Thoracic aorta (tissue), 2 donors: Measurements from ENCODE around the gene GALNT16. TPM values are rescaled to one million over a fixed set of nuclear protein-coding genes. Genes with fewer than 3 reads are reported as not detected.

Source experiments
- ATAC-seq: fragments of 150-250 bp; one replicate; pipeline ENCODE4 v1.8.0; 2017; ENCODE audit warnings: low read depth; ENCODE audit not compliant: insufficient number of reproducible peaks, low FRiP score
- DNase-seq: peaks from one replicate; pipeline ENCODE4 v3.0.0-alpha.2; 2020; ENCODE audit warnings: low spot score
- H3K27ac ChIP-seq, 2 donors: fragments of 200-600 bp; sonication (generic); 1 replicate in 1 of 2; 2 replicates in 1 of 2; pipeline ENCODE4 v1.5.1; 2016; ENCODE audit warnings: mild to moderate bottlenecking in 2 of 2, moderate library complexity in 2 of 2
- H3K27me3 ChIP-seq: fragments of 200-600 bp; sonication (generic); replicated peaks from 2 replicates; pipeline ENCODE4 v1.6.0; 2016; ENCODE audit warnings: mild to moderate bottlenecking; ENCODE audit not compliant: insufficient read depth
- H3K36me3 ChIP-seq: fragments of 200-600 bp; sonication (generic); one replicate; pipeline ENCODE4 v1.5.1; 2016
- H3K4me1 ChIP-seq, 2 donors: fragments of 200-600 bp; sonication (generic); 1 replicate in 1 of 2; 2 replicates in 1 of 2; pipeline versions ENCODE4 v1.5.1 to v1.6.0; 2016; ENCODE audit warnings: low read depth in 2 of 2, mild to moderate bottlenecking in 1 of 2; ENCODE audit not compliant: control insufficient read depth in 1 of 2
- H3K4me3 ChIP-seq: fragments of 200-600 bp; sonication (generic); 2 replicates; pipeline ENCODE4 v1.5.1; 2016; ENCODE audit warnings: mild to moderate bottlenecking
- H3K9me3 ChIP-seq: fragments of 200-600 bp; sonication (generic); 2 replicates; pipeline ENCODE4 v1.5.1; 2016
- CTCF ChIP-seq: fragments of 200-600 bp; sonication (generic); IDR thresholded peaks from one replicate; pipeline ENCODE4 v1.5.1; 2019; ENCODE audit warnings: antibody characterized with exemption
- total RNA-seq, 2 donors: library from RNA; depleted of rRNA; stranded (reverse); fragments of >200 nt; gene quantifications; one replicate each; pipeline versions ENCODE4 v1.1.0 to v1.2.3, GENCODE V29; 2016

GALNT16 gene
- total RNA-seq, 2 donors from 2014 or later, result 12.1 to 15.8 TPM

GRCh38 chr14:69363964-69364363 lies 104.0 kb downstream of the GALNT16 start:
- no peak for TF ChIP-seq CTCF

GRCh38 chr14:69364378-69364777 lies 104.4 kb downstream of the GALNT16 start:
- ATAC-seq, result no peak
- H3K4me3 ChIP-seq, result no peak overlapping the region
- no peaks in the 10 kb centered on the region for H3K27me3 ChIP-seq
- no peak for TF ChIP-seq CTCF
- no peaks in the 10 kb centered on the region for H3K36me3 ChIP-seq
- no peaks in the 10 kb centered on the region for H3K9me3 ChIP-seq
- DNase-seq, result no peak
- no peak overlapping the region for H3K27ac ChIP-seq
- no peaks in the 10 kb centered on the region for H3K4me1 ChIP-seq

More at GRCh38 chr14:69363964-69364363, 104.0 kb downstream of the GALNT16 start:
- DNase-seq, result no peak
- no peak for ATAC-seq
- no peaks in the 10 kb centered on the region for H3K4me1 ChIP-seq
- no peaks in the 10 kb centered on the region for H3K27me3 ChIP-seq
- no peaks in the 10 kb centered on the region for H3K36me3 ChIP-seq
- H3K4me3 ChIP-seq, result no peak overlapping the region
- H3K9me3 ChIP-seq, result no peaks in the 10 kb centered on the region
- no peak overlapping the region for H3K27ac ChIP-seq

- Histone ChIP-seq H3K4me3 (no peak overlapping the region), H3K9me3 (no peaks in the 10 kb centered on the region), H3K27me3 (no peaks in the 10 kb centered on the region), H3K4me1 (no peaks in the 10 kb centered on the region), H3K27ac (no peak overlapping the region), H3K36me3 (no peaks in the 10 kb centered on the region)
- TF ChIP-seq CTCF, result no peak
- DNase-seq (no peak), ATAC-seq (no peak)
These were observed 106.1 kb downstream of the GALNT16 start for GRCh38 chr14:69366069-69366468.

- Histone ChIP-seq H3K36me3 (no peaks in the 10 kb centered on the region), H3K4me1 (no peaks in the 10 kb centered on the region), H3K27ac (no peak overlapping the region), H3K27me3 (no peaks in the 10 kb centered on the region), H3K4me3 (no peak overlapping the region), H3K9me3 (no peaks in the 10 kb centered on the region)
- no peak for TF ChIP-seq CTCF
- ATAC-seq (no peak), DNase-seq (no peak)
These were observed 106.8 kb downstream of the GALNT16 start for GRCh38 chr14:69366761-69367160.

GRCh38 chr14:69368381-69368780 lies 108.4 kb downstream of the GALNT16 start:
- Histone ChIP-seq H3K27me3 (no peaks in the 10 kb centered on the region), H3K27ac (no peak overlapping the region), H3K4me1 (no peaks in the 10 kb centered on the region), H3K36me3 (no peaks in the 10 kb centered on the region), H3K9me3 (no peaks in the 10 kb centered on the region), H3K4me3 (no peak overlapping the region)
- TF ChIP-seq CTCF, result no peak
- DNase-seq, result no peak
- no peak for ATAC-seq
